A204.1 (cell line): ENCODE data around the gene VASH1.

ENCODE experiments used
- FAIRE-seq: peaks from 2 replicates; lab custom pipeline; 2012; peaks lifted over from hg19 to GRCh38; lab: Jason Lieb, UNC

Gene VASH1

GRCh38 chr14:76742966-76743365 is 18.3 kb upstream of the VASH1 start:
- FAIRE-seq = no peak

- no peak for FAIRE-seq
Observed at GRCh38 chr14:76752744-76753143, 8.5 kb upstream of the VASH1 start.

- FAIRE-seq = no peak
Observed at GRCh38 chr14:76753541-76754198, 7.6 kb upstream of the VASH1 start.

- no peak for FAIRE-seq
Observed at GRCh38 chr14:76754586-76754985, 6.7 kb upstream of the VASH1 start.

- no peak for FAIRE-seq
Observed at GRCh38 chr14:76755610-76756370, 5.5 kb upstream of the VASH1 start.

- no peak for FAIRE-seq
Observed at GRCh38 chr14:76756371-76756750, 4.9 kb upstream of the VASH1 start.

- no peak for FAIRE-seq
Observed at GRCh38 chr14:76759589-76759988, 1.7 kb upstream of the VASH1 start.

- FAIRE-seq = no peak
Observed at GRCh38 chr14:76760331-76761135, 735 bp upstream of the VASH1 start.

- no peak for FAIRE-seq
Observed at GRCh38 chr14:76761960-76762410, 717 bp downstream of the VASH1 start.

GRCh38 chr14:76762411-76763095 is 1.3 kb downstream of the VASH1 start:
- no peak for FAIRE-seq

GRCh38 chr14:76763096-76764041 is 2.1 kb downstream of the VASH1 start:
- no peak for FAIRE-seq

GRCh38 chr14:76765461-76765931 is 4.2 kb downstream of the VASH1 start:
- FAIRE-seq = no peak

- FAIRE-seq = no peak
Observed at GRCh38 chr14:76767681-76768656, 6.7 kb downstream of the VASH1 start.

GRCh38 chr14:76768671-76769500 is 7.6 kb downstream of the VASH1 start:
- FAIRE-seq = no peak

GRCh38 chr14:76769636-76770292 is 8.5 kb downstream of the VASH1 start:
- FAIRE-seq = no peak

- FAIRE-seq = no peak
Observed at GRCh38 chr14:76770521-76771436, 9.5 kb downstream of the VASH1 start.

GRCh38 chr14:76771437-76771980 is 10.2 kb downstream of the VASH1 start:
- no peak for FAIRE-seq
